NOMO-1 treated with dmso at 0.1 percent for 144 hours (cell line): ENCODE measurements around the gene APOL5.
A peak's percentile ranks its signal among the peaks of the same experiment; 100 is the strongest.

Source experiments
- DNase-seq: peaks from one replicate; lab custom pipeline; 2025; ENCODE audit not compliant: unreplicated experiment; lab: John Stamatoyannopoulos, UW

The APOL5 gene

DNA sequence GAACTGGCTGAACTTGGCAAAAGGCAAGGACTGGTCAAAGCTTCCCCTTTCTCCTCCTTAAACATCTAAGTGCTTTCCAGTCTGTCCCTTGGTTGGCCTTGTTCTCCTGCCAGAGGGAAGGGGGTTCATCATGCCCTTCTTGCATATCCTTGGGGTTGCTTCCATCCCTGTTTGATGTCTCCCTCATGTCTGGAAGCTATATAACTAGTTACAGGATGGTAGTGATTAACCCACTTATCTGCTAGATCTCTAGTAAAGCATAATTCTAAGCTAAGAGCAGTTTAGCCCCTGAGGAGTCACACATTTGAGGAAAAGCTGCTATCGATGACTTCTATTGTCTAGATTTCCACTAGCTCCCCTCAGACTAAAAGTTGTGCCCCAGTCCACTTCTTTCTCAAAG lies 22.9 kb downstream of the APOL5 start:
- no peak for DNase-seq

DNA sequence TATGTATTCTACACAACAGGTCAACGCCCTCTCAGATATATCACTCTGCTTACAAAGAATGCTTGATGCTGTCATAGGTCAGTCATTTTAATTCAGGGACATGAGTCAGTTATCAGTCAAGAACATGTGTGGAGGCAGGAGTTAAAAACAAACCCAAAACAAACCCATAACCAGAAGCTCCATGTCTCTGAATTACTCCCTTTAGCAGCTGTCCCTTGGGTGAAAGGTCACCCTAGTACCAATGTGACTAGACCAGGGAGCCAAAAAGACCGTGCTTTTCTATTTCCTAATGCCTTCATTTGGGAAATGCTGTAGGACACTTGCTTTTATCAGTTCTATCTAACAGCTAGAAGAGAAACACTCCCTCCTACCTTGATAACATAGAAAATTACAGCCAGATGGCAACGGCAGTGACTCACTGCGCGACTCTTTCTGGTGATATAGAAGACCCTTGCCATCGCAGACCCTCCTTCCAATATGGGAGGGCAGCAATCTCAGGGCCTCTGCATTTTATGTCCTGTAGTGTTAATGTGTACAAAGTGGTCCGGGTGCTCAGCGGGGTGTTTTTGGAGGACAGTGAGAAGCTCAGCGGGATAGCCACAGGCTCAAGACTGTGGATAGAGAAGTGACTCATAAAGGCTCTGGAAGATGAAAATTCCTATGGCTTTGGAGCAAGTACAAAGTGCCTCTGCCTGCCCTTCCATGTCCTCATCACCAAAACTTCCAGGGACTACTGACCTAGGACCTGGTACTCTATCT lies 24.8 kb downstream of the APOL5 start:
- no peak for DNase-seq

DNA sequence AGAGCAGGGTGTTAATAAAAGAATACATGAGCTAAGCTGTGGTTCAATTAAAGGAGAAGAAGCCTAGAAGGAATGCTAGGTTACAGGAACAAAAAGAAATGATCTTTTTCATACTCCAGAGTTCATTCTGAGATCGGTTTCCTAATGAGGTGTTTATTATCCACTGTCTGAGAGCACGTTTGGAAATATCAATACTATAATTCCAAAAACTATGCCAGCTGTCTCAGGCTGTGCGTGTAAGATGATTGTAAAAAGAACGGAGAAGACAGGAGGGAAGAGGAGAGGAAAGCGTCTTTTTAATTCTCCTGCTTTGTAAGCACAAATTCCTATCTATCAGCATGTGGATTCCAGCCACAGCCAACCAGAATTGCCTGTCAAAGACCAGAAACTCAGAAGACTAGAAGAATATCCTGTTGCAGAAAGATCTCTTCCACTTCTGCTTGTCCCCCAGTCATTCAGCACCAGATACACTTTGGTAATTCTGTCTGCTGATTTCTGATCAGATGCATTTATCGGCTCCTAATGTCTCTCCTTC lies 25.7 kb downstream of the APOL5 start:
- DNase-seq: no peak

DNA sequence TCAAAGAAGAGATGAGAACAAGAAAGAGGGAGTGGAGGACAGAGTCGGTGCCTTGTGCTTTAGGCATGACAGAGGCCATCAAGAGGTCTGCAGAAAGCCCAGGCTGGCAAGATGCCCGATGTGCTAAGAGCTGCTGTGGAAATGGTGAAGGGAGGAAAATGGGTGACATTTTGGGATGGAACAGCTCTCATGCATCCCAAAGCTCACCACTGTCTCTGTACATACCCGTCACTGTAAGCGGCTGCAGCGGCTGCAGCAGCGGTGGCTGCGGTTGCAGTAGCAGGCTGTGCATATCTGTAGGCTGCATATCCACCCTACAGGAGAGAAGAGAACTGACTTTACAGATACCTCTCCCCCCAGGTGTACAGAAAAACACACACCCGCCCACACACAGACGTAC lies 28.6 kb downstream of the APOL5 start:
- no peak for DNase-seq

DNA sequence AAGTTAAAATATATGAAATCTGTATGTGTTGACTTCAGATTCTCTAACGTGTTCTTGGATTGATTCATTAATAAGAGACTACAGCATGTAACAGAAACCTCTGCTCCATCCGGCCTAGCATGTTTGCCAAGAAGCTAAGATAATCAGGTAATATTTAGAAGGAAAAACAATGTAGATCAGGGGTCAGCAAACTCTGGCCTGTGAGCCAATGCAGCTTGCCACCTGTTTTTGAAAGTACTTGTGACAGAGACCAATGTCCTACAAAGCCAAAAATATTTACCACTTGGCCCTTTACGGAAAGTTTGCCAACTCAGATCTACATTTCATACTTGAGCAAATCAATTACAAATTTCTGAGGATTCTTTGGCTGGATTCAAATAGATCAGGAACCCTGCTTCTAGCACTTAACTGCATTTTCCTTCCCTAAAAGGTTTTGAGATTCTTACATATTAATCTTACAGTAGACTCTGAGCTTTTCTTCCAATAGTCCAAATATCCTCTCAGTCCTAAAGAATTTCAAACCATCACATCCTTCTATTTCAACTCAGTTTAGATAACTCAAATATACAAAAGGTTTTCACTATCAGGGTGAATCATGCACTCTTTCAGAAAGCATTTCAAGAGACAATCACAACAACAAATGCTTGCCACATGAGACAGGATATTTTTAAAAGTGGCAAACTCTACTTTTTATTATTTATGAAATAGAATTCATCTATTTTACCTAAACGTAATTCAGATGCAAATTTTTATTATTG lies 29.5 kb downstream of the APOL5 start:
- DNase-seq: no peak

DNA sequence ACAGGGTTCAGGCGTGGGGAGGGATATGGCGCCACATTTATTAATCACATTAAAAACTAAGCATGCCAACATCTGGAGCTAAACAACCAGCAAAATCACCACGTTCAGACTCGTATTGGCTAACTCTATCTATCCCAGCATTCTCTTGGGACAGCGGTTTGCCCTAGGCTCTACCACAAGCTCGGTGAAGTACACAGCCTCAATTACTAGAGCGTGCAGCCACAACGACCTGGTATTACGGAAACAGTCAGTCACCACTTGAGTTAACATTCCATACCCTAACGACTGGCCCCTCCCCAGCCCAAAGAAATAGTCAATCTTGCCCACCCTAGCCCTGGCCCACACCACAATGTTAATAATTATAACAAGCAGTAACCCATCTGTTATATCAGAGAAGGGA lies 32.1 kb downstream of the APOL5 start:
- DNase-seq: no peak

DNA sequence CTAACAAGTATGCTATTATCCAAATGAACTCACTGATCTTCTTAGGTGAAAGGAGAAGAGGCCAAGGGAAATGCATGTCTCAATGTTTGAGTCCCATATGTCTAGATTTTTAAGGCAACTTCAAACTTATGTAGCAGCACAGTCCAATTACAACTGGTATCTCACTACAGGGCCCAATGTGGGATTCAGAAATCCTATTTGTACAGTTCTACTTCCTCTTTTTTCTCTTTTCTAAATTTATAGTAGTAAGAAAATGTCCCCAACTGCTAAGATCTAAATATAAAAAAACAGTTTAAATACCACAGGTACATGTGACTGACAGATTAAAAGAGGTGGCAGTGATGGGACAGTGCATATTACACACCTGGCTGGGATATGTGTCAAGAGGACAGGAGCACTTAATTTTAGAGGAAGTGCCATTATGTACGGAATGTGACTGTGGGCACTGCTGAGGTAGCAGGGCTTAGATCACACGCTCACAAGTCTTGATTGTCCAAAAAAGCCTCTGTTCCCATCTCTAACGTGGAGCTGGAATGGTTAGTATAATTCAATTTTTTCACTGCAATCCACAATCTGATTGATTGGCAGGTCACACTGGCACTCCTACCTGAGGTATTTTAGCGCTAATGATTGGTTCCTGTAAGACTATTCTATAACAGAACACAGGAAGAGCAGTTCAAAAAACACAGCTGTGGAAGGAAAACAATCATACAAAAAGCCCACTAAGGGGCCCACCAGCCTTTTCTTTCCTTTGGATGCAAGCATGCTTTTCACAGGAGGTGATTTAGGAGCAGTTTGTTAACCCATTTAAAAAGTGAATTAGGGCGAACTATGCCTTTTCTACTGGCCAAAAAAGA lies 34.6 kb downstream of the APOL5 start:
- DNase-seq: peak; percentile 13

DNA sequence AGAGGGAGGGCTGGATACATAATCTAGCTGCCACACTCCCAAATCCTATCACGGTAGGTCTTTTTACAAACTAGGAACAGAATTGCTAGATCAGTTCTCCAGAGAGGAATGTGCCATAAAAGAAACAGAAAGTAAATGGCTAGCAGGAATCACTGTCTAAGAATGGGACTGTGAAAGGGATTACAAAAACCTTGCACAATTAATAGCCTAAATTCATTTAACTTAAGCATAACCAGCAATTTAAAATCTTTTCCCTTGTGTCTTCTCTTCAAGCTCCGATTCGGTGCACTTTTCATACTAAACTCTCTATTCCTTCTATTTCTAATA lies 35.2 kb downstream of the APOL5 start:
- no peak for DNase-seq

DNA sequence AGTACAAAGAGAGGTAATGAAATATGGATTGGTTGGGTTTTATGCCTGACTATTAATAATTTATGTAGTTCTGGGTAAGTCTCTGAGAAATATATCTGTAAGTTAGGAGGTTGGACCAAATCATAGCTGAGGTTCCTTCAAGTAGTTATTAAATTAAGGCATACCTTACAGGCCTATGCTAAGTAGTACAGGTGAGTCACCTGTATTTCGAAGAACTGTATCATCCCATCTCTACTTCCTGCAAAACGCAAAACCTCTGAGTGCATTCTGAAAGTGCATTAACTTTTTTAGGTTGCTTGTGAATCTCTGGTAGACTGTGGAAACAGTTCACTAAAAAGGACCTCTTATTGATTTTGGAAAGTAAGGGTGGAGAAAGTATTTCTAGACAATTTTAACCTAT lies 37.1 kb downstream of the APOL5 start:
- DNase-seq: no peak

DNA sequence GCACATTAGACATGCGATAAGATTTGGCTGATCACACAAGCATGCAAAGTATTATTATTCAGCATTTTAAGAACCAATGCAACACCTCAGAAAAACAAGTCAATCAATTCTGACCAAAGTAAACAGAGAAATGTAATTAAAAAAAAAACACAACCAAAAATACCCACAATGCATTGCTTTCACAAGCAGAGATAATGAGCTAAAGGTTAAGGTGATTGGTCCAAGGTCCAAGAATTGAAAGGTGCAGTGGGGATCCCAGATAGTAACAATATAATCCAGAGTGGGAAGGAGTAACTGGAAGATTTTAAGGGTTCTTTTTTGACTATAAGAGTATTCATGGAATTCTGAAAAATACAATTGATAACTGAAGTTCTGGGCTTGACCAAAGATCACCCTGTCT lies 39.0 kb downstream of the APOL5 start:
- no peak for DNase-seq

DNA sequence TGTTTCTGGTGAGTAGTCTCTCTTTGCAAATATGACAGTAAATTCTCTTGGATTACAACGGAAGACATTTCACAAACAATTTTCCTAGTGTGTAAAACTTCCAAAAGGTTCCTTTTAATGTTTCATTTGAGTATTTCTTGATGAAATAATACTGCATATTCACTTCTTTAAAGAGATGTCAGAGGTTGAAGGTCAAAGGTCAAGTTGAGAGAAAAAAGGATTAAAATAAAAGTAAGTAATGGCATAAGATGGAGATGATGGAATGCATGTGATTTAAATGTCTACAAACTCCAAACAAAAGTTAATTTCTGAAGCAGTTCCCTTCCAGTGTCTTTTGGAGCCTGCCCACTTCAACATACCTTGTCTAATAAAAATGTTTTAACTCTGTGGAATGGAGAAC lies 40.7 kb downstream of the APOL5 start:
- DNase-seq: no peak

DNA sequence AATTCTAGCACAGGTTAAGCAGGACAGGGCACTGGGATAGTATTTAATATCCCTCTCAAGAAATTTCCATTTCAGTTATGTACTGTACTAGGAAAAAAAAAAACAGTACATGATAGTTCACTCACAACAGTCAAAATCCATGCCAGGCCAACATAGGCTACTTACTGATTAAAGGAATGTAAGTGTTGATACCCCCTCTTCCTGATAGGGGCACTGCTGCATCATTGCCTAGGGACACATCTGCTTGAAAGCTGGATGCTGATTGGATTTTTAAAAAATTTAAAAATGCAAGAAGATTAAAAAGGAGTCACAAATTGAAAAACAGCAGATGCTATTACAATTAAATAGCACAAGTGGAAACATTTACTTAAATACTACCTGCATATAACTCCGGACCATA lies 43.4 kb downstream of the APOL5 start:
- DNase-seq: no peak

DNA sequence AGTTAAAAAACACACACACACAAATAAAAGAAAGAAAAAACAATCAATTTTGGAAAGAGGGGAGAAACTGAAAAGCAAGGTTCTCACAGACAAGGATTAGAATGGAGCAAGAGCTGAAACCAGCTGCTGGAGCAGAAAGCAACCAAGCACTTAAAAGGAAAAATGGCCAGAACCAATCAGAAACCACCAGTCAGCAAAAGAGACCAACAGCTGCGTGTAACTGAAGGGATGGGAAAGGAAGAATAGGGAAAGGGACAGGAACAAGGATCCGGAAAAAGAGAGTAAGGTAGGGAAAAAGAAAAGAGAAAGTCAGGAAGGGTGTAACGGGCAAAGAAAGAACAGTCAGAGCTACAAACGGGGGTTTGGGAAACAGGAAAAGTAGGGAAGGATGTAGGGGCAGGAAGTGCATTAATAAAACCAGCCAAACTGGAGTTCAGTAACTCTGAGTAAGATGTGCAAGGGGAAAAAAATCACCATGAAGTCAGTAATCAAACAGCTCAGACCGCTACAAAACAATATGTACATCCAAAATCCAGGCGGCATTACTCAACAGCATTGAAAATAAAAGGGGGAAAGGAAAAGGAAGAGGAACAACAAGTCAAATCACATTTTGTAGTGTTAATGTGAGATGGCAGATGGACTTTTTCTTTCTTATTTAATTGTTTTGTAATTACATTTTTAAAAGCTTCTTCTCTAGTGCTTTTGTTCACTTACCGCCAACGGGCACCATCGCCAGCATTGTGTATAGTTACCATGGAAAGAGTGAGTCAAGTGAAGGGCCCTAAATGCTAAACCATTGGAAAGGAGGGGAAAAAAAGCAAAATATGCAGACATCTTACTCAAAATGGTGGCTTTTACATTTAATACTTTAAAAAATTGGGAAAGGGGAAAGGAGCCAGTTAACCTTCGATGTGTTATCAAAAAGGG lies 49.2 kb downstream of the APOL5 start:
- no peak for DNase-seq

DNA sequence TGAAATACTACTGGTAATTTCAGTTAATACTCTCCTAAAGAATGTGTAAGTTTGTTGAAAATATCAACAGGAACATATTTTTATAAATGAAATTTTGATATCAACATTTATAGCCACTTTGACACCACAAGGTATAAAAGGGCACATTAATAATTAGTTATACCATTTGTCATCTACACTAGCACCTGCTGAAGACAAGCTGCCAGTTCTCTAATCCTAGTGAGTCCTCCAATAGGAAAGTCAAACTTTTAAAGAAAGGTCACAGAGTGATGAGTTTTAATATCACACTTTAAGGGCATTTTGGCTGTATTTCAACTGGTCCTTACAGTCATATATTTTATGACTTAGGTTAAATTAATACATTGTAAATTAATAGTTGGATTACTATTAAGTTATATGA lies 52.3 kb downstream of the APOL5 start:
- DNase-seq: no peak

DNA sequence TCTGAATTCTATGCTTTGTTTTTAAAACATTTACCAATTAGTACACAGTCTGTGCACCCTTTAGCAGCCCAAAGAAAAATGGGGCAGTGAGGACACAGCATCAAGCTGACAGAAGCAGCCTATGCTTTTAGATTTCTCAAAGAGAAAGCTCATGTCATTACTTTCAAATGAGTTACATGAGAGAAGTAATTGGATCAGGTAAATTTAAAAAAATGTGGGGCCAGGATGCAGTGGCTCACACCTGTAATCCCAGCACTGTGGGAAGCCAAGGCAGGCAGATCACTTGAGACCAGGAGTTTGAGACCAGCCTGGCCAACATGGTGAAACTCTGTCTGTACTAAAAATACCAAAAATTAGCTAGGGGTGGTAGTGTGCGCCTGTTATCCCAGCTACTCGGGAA lies 57.7 kb downstream of the APOL5 start:
- no peak for DNase-seq

DNA sequence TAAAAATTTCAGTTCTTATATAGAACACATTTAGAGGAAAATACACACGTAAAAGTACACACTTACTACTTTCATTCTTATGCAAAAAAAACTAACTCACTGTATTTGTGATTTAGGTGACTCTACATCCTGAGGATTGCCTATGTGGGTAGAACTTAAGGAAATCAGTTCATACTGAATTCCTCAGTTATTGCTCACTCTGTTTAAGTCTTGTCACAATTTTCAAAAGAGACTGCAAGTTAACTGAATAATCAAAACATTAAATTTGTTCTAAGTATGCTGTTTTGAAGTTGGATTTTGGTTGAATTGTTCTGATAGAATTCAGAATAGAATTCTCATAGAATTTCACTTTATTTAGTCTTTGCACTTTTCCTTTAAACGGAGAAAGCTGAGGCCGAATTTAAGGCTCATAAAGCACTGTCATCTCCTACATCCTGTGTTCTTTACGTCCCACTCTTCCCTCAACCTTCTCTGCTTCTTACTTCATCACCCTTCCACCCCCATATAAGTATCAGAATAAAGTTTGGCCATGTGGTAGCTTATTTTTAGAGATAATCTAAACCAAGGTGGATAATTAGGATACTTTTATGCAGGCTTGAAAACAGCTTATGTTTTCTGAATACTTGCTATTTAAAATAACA lies 59.8 kb downstream of the APOL5 start:
- no peak for DNase-seq
